GM21528 (cell line): Measurements from ENCODE around the gene MARCO.

Experiments used
- ATAC-seq: cut with Tn5 transposase; IDR thresholded peaks from one replicate; pipeline ENCODE4 v1.9.1; 2021; ENCODE audit warnings: mild to moderate bottlenecking, moderate library complexity; ENCODE audit not compliant: unreplicated experiment, low FRiP score

Gene MARCO

GRCh38 chr2:118971245-118972122, 29.5 kb downstream of the MARCO start:
- ATAC-seq, result no peak

- ATAC-seq, result no peak
Measured at GRCh38 chr2:118973542-118973951, 31.6 kb downstream of the MARCO start.

- no peak for ATAC-seq
Measured at GRCh38 chr2:118974103-118974993, 32.4 kb downstream of the MARCO start.

GRCh38 chr2:118975133-118975532, 33.1 kb downstream of the MARCO start:
- no peak for ATAC-seq

GRCh38 chr2:118978064-118978463, 36.1 kb downstream of the MARCO start:
- no peak for ATAC-seq

- no peak for ATAC-seq
Measured at GRCh38 chr2:118979152-118979861, 37.3 kb downstream of the MARCO start.

- ATAC-seq, result no peak
Measured at GRCh38 chr2:118980022-118980421, 38.0 kb downstream of the MARCO start.

GRCh38 chr2:118980573-118980972, 38.6 kb downstream of the MARCO start:
- ATAC-seq, result no peak

- ATAC-seq, result no peak
Measured at GRCh38 chr2:118981632-118982031, 39.6 kb downstream of the MARCO start.

- no peak for ATAC-seq
Measured at GRCh38 chr2:118982039-118982438, 40.0 kb downstream of the MARCO start.

GRCh38 chr2:118983133-118983532, 41.1 kb downstream of the MARCO start:
- ATAC-seq, result no peak

GRCh38 chr2:118983915-118984314, 41.9 kb downstream of the MARCO start:
- no peak for ATAC-seq

GRCh38 chr2:118986738-118987137, 44.7 kb downstream of the MARCO start:
- ATAC-seq, result no peak

GRCh38 chr2:118987886-118988285, 45.9 kb downstream of the MARCO start:
- ATAC-seq, result no peak

GRCh38 chr2:118988706-118989105, 46.7 kb downstream of the MARCO start:
- ATAC-seq, result no peak

GRCh38 chr2:118989481-118989880, 47.5 kb downstream of the MARCO start:
- ATAC-seq, result no peak

- no peak for ATAC-seq
Measured at GRCh38 chr2:118990757-118991545, 49.0 kb downstream of the MARCO start.

- ATAC-seq, result no peak
Measured at GRCh38 chr2:118991554-118991953, 49.6 kb downstream of the MARCO start.

GRCh38 chr2:118992740-118993391, 50.9 kb downstream of the MARCO start:
- ATAC-seq, result no peak

GRCh38 chr2:118993392-118993752, 51.4 kb downstream of the MARCO start:
- ATAC-seq, result no peak
